Erythroblast (primary cell): ENCODE measurements around the gene KCNT1.

Source experiments
- GATA1 ChIP-seq: IDR thresholded peaks from 2 replicates; pipeline ENCODE4 v1.6.1; 2011; ENCODE audit warnings: low read depth, mild to moderate bottlenecking, control low read depth, low read length, moderate library complexity
- POLR2A ChIP-seq: IDR thresholded peaks from 2 replicates; pipeline ENCODE4 v1.6.1; 2011; ENCODE audit warnings: mild to moderate bottlenecking, low read length

DNA sequence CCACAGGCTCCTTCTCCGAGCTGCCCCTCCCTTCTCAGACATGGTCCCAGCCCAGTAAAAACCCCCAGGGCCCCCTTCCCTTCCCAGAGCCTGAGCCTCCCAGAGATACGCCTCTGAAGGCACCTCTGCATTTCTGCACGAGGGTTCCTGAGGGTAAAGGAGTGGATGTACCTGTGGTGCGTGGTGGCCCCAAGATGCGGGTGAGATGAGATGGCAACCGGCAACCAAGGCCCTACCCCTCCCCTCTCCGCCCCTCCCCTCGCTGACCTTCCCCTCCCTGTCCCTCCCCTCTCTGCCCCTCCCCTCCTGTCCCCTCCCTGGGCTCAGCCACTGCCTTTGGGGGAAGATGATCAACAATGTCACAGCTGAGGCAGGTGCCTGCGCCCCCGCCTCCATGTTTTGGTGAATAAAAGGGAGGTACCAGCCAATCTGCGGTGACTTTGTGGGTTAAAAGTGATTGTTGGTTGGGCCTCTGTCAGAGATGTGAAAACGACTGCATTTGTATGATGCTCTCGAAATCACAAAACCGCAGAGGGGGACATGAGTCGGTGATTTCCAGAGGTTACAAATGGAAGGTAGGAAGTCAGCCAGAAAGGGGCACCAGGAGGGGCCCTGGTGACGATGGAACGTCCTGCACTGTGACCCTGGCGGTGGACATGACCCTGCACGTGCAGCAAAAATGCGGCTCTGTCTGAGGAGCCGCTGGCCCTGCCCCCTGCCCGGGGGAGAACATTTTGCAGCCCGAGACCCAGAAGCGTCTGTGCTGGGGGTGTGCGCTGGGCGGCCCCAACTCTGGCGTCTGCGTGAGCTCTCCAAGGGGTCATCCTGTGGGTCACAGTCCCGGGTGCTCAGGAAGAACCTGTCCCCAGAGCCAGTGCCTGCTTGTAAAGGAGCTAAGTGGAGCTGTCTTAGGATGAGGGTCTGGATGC is 35.2 kb upstream of the KCNT1 start:
- TF ChIP-seq POLR2A, result no peak
- TF ChIP-seq GATA1, result no peak
